RPMI8226 (cell line): Measurements from ENCODE around the gene PGA3.
"Not testable (repeated sequence)": the region's sequence is repeated elsewhere in the genome, so short reads cannot be mapped to it uniquely, and the experiment has no call there.

ENCODE experiments used
- DNase-seq: peaks from one replicate; pipeline ENCODE4 v3.0.0-alpha.2; 2015

PGA3 gene

DNA sequence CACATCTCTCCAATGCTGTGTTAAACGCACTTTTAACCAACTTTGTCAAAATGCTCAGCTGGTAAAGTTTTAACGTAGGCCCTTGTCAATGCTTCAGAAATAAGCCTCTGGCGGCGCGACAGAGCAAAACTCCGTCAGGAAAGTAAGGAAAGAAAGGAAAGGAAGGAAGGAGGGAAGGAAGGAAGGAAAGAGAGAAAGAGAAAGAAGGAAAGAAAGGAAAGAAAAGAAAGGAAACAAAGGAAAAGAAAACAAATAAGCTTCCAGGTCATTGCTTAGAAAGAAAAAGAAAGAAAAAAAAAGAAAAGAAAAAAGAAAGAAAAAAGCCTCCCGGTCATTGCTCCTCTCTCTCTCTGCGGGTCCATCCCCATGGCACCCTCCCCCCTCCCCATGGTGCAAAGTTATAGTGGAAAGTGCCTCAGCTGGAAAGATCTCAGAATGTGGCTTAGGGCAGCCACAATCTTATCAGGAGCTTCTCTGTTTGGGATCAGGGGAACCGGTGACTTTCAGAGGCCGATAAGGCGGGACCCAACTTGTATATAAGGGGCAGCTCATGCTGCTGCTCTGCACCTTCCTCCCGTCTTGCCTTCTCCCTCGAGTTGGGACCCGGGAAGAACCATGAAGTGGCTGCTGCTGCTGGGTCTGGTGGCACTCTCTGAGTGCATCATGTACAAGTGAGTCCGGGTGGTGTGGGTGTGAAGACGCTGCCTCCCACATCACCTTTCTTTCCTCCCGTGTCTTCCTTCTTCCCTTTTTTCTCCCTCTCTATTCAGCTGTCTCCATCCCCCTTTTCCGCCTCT lies at the start of gene PGA3:
Gene PGA3 (plus strand): TSS at position 566 of the 797 bp plus-strand sequence. CDS start 50 bp downstream, at position 616.
- not testable (repeated sequence) for DNase-seq

DNA sequence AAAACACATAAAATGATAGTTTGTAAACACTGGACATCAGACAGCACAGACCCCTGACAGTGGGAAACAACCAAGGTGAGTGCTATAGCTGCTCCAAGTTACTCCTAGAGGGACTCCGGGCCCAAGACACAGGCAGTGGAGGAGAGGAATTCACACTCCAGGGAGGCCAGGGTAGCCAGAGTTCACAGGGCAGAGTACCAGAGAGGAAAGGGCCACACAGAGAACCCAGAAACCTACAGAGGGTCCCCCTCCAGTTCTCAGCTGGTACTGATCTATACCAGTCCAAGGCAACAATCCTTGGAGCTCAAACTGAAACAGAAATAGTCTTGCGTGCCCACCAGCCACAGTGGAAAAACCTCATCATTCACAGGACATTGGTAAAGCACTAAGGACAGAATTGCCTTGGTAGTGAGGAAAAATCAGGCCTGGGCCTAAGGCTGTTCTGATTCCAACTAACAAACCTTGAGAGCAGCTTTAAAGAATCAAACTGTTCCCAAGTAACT lies 49.7 kb upstream of the PGA3 start:
- no peak for DNase-seq

DNA sequence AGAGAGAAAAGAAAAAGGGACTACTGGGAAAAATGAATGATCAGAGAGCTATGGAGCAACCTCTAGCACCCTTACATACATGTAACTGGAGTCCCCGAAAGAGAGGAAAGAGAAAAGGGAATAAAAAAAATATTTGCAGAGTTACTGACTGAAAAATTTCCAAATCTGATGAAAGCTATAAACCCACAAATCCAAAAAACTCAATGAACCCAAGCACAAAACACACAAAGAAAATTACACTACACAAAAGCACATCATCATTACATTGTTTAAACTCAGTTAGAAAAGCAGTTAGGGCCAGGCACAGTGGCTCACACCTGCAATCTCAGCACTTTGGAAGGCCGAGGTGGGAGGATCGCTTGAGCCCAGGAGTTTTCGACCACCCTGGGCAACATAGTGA lies 48.8 kb upstream of the PGA3 start:
- no peak for DNase-seq

DNA sequence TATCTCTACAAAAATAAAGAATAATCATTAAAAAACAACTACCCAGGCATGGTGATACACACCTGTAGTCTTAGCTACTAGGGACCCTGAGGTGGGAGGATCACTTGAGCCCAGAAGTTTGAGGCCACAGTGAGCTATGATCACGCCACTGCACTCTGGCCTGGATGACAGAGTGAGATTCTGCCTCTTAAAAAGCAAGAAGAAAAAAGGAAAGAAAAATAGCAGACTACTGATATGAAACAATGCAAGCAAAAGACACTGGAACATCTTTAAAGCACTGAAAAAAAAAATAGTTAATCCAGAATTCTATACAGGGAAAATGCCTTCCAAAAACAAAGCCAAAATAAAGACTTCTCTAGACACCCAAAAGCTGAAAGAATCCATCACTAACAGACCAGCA lies 48.0 kb upstream of the PGA3 start:
- no peak for DNase-seq

DNA sequence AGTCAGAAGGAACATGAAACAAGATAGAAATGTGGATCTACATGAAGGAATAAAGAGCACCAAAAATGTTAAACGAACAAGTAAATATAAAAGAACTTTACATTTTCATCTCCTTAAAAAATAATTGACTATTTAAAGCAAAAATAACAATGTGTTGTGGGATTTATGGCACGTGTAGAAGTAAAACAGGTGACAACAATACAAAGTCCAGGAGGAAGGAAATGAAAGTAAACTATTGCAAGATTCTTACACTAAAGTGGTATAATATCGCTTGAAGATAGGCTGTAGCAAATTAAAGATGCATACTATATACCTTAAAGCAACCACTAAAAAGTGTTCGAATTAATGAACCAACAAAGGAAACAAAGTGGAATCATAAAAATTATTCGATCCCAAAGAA lies 47.6 kb upstream of the PGA3 start:
- DNase-seq, result no peak

DNA sequence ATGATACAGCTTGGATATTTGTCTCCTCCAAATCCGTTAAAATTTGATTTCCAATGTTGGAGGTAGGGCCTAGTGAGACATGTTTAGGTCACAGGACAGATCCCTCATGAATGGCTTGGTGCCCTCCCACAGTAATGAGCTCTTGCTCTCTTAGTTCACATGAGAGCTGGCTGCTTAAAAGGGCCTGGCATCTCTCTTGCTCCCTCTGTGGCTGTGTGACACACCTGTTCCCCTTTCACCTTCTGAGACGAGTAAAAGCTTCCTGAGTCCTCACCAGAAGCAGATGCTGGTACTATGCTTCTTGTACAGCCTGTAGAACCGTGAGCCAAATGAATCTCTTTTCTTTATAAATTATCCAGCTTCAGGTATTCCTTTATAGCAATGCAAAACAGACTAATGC lies 45.6 kb upstream of the PGA3 start:
- DNase-seq, result no peak

DNA sequence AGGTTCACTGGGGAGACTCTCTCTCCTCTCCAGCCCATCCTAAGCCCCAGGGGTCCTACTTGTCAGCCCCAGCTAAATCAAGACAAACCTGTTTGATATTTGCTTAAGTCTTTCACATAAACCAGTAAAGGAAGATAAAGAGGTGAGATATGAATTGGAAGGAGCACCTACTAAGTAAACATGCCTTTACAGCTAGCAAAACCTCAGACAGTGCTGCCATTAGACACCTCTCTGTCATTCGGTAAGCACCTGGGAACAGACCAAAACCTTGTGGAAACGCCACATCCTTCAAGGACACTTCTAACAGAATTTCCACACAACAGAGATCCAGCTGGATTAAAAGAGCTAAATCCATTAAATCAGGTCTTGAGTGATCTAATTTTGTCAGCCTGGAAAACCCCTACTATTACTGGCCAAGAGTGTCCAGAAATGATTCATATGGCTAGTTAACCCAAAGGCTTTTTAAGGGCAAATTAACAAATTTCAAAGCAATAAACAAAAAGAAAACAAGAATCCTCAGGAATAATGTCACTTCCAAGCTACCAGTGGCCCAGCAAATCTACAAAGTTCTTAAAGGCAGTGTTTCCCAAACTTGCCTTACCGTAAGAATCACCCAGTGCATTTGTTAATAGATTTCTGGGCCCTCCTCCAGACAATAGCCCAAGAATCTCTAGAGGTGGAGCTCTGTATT lies 44.5 kb upstream of the PGA3 start:
- DNase-seq, result no peak

DNA sequence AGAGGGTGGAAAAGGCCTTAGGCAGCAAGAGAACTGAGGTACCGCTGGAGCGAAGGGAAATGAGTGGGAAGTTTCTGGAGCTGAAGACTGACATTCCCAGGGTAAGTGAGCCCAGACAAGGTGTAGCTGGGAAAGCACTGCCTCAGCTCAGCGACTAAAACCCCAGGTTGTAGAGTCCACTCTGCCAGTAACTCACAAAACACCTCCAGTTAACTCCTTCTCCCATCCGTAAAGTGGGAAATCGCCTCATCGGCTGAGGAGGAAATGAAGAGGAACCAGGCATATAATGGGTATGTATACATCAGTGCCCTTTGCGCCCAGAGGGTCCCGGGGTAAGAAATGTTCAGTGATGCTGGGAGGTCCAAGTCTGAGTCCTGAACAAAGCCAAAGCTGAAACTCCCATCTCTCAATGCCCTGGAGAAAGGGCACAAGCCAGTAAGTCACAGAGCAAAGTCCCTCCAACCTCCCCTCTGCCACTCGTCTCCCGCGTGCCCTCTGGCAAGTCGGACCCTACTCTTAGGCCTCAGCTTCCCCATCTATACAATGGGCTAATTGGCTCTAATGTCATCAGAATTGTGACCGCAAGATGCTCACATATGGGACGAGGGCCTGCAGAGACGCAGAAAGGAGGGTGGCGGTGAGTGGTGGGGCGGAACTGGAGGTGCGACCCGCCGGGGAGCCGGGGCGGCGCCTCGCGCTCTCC lies 42.7 kb upstream of the PGA3 start:
- no peak for DNase-seq

DNA sequence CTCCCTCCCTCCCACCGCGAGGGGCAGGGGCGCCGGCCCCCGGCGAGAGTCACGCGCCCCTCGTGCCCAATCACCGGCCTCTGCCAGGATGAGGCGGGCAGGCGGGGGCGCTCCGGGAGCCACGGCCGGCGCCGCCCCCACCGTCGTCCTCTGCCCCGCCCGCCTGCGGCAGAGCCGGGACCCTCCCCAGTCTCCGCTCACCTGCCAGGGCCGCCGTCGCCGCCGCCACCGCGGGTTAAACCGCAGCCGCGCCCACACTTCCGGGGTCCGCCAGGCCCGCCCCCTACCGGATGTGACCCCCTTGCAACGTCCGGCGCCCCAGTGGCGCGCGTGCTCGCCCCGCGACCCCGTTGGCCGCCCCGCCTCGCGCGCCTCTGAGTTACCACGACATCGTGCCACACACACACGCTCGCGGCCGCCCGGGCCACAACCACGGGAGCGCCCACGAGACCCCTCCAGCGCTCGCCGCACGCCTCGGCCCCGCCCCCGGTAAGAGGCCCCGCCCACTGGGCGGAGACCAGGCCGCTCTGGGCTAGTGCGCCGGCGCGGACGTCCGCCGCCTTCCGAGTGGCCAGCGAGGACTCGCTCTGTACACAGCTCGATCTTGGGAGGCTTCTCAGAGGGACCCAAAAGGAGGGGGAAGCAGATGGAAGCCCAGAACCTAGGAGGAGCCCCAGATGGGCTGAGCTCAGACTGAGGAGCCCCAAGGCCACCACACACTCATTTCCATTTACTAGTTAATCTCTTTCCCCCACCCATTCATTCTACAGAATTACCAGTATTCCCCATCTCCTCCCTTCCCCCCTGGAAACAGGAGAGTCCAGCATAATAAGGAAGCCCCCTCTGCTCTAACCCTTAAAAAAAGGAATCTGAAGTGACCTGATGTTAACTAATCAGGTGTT lies 41.9 kb upstream of the PGA3 start, which contains the start of gene VPS37C:
Gene VPS37C (minus strand): TSS at position 237 of the 902 bp plus-strand sequence. CDS start 22,597 bp downstream, outside the sequence.
- DNase-seq, result peak; percentile 96

DNA sequence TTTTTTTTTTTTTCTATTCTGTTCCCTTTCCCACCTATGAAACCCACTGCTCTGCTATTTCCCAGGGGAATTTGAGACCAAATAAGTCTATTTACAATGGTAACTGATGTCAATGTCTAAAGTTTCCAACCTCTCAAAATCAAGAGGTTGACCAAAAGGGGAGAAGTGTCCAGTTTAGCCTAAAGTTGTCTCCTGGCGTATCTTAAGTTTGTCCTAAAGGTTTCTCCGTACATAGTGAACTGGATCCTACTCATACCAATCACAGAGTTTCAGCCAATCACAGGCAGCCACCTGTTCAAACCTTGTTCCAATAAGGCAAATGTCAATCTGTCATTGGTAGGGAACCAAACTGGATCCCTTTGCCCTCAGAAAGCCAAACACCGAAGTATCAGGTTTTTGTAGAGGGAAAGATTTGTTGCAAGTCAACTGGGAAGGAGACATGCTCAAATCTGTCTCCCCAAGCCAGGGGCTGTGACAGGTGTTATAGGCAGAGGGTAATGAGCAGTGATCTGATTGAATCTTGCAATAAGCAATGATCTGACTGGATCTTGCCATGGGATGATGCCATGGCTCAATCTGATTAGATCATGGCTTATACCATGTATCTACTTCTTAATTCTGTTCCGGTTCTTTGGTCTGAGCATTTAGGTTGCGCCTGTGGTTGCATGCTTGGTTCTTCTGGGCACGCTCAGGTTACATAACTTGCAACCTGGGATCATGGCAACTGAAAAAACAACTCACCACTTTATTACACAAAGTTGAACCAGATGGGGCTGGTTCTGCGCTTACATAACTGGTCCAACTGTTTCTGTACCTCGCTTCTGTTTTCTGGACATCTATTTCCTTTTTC lies 41.0 kb upstream of the PGA3 start:
- DNase-seq, result peak; percentile 62

DNA sequence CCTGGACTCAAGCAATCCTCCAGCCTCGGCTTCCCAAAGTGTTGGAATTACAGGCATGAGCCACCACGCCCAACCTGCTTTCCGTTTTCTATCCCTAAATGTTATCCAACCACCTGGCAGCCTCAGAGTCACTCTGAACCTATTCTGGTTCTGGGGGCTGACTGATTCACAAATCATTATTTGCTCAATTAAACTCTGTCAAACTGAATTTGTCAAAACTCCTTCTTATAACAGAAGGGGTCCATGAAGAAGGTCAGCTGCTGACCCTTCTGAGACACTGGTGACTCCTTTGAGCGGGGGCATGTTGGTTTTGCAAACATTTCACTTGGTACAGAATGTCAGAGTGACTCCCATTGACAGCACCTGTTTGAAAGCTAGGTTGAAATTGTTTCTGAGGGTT lies 40.3 kb upstream of the PGA3 start:
- no peak for DNase-seq

DNA sequence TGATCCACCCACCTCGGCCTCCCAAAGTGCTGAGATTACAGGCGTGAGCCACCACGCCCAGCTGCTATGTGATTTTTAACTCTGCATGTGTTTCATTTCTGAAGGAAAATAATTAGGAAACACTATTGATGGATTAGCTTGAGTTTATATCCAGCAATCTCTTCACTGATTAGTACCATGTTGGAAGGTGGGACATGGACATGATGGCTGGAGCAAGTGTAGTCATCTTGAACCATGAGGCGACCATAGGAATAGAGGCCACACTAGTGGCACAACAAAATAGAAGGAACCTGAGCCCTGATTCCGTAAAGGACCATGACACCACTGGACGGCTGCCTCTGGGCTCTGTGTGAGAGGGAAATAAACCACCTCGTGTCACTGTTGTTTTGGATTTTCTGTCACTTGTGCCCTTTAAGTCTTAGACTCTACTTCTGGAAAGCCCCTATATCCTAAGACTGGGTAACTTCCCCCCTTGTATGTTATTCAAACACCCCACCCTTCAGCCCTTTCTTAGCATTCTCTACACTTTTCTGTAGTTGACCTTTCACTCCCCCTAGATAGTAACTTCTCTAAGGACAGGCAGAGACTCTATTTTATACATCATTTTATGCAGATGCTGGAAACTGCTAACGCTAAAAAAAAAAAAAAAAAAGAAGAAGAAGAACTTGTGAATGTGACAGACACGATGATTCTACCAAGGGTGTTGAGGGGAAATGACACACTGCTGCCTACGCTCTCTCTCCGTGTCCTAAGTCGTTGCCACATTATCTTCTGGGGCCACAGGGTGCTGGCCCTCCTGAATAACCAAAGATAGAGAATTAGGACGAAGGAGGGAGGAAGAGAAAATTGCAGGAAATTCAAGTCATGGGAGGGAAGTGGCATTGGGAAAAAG lies 39.4 kb upstream of the PGA3 start:
- no peak for DNase-seq

DNA sequence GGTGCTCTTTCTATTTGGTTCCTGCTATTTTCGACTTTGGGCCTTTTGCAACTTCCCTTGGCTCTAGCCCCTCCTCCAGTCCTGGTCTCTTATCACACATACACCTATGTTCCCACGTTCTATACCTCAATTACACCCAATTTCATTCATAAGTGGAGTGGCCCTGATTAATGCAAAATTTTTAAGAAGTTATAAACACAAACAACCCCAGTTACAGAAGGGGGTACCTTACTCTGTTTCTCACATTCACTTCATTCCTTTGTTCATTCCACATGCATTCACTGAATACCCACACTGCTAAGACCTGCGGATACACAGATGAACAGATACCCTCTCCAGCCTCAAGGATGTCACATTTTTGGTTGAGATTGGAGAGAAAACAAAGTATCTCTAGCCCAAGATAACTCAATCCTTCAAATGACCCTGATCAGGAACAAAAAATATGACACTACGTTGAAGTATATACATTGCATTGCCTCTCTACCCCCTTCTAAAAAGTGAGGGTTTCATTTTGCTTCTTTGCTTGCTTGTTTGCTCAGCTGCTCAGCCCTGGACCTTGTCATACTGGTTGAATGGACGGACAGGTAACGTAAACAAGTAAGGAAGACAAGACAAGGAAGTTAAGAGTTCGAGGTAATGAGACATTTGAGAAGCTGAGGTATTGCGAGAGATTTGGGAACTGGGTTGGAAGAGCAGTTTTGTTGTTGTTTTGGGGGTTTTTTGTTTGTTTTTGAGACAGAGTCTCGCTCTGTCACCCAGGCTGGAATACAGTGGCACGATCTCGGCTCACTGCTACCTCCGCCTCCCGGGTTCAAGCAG lies 38.5 kb upstream of the PGA3 start:
- no peak for DNase-seq

DNA sequence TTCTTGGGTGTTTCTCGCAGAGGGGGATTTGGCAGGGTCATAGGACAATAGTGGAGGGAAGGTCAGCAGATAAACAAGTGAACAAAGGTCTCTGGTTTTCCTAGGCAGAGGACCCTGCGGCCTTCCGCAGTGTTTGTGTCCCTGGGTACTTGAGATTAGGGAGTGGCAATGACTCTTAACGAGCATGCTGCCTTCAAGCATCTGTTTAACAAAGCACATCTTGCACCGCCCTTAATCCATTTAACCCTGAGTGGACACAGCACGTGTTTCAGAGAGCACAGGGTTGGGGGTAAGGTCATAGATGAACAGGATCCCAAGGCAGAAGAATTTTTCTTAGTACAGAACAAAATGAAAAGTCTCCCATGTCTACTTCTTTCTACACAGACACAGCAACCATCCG lies 37.5 kb upstream of the PGA3 start:
- not testable (repeated sequence) for DNase-seq

DNA sequence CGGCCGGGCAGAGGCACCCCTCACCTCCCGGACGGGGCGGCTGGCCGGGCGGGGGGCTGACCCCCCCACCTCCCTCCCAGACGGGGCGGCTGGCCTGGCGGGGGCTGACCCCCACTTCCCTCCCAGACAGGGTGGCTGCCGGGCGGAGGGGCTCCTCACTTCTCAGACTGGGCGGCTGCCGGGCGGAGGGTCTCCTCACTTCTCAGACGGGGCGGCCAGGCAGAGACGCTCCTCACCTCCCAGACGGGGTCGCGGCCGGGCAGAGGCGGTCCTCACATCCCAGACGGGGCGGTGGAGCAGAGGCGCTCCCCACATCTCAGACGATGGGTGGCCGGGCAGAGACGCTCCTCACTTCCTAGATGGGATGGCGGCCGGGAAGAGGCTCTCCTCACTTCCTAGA lies 37.0 kb upstream of the PGA3 start:
- DNase-seq, result not testable (repeated sequence)

DNA sequence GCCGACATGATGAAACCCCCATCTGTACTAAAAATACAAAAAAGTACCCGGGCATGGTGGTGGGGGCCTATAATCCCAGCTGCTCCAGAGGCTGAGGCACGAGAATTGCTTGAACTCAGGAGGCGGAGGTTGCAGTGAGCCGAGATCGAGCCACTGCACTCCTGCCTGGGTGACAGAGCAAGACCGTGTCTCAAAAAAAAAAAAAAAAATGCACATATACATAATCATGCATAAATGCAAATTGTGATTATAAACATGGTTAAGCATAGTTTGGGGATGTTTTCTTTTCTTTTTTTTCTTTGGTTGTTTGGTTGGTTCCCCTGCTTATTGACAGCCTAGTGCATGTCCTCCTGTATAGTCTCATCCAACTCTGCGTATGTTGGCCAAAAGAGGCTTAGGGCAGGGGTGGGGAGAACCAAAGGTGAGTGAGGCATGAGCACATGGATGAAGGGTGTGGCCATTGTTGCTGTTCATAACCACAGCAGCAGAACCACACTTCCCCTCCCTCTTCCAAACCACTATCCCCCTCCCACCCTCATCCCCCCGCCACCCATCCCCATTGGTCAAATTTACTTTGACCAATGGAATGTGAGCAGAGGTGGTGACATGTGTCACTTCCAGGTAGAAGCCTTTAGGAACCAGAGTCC lies 35.1 kb upstream of the PGA3 start:
- no peak for DNase-seq

DNA sequence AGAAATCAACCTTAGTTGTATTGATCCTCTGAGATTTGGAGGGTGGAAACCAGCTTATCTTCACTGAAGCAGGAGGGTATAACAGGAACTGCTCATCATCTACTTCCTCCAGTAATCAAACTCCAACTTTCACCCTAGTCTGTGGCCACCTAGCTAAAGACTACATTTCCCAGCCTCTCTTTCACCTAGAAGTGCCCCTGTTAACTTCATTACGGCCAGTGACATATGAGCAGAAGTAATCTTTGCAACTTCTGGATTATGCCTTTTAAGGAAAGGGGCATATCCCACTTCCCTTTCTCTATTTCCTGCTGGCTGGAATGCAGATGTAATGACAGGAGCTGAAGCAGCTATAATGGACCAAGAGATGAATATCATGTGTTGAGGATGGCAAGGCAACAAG lies 34.5 kb upstream of the PGA3 start:
- DNase-seq, result no peak

DNA sequence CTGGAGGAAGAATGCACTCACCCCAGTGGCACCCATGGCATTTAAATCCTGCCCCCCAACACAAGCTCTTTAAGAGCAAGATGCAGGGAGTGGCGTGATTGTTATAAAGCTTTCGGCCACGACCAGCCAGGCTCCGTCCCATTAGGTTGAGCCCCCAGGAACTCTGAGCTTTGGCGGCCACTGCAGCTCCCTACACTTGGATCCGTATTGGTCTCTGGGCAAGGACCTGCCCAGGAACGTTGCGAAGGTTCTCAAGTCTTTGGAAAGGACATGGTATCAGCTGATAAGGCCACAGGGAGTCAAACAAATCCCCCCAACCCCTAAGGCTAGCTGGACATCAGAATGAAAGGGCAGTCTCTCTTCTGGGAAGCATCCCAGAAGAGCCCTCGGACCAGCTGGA lies 32.7 kb upstream of the PGA3 start:
- no peak for DNase-seq

DNA sequence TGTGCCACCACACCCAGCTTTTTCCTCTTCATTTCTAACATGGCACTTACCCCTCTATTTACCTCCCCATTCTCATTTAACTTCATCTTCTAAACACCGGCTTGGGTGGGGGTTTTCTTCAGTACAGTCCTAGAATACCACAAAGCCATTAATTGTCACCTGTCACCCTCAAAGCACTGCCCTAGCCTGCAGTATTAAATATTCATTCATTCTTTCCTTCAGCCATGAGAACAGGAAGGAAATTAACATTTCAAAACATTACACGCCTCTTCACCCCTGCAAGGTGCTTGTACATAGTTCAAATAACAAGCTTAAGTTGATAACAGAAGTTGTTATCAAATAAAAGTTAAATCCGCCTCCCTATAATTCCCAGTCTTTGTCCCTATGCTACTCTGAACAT lies 31.4 kb upstream of the PGA3 start:
- no peak for DNase-seq
